Measurements from ENCODE around the gene TRPT1.

TRPT1 gene

GRCh38 chr11:64209563-64209843 lies 16.5 kb downstream of the TRPT1 start:
- no peak for DNase-seq (ENCODE audit: low read depth in 2 of 3, low spot score in 2 of 3)

GRCh38 chr11:64208796-64209562 lies 17.0 kb downstream of the TRPT1 start:
- DNase-seq (ENCODE audit: low read depth in 2 of 3, low spot score in 2 of 3) = no peak

- no peak for DNase-seq (ENCODE audit: low read depth in 2 of 3, low spot score in 2 of 3)
Observed at GRCh38 chr11:64208086-64208795, 17.7 kb downstream of the TRPT1 start.

GRCh38 chr11:64207256-64208085 lies 18.5 kb downstream of the TRPT1 start:
- peak in 2 of 3 experiments; percentile 61 to 79 for DNase-seq (ENCODE audit: low read depth in 2 of 3, low spot score in 2 of 3)

- DNase-seq (ENCODE audit: low read depth in 2 of 3, low spot score in 2 of 3) = peak in 2 of 3 experiments; percentile 52 to 63
Observed at GRCh38 chr11:64206457-64207255, 19.3 kb downstream of the TRPT1 start, which contains the start of gene FERMT3. Gene FERMT3 (plus strand): TSS chr11:64206721. CDS start chr11:64207365, 644 bp downstream.

- DNase-seq (ENCODE audit: low read depth in 2 of 3, low spot score in 2 of 3) = no peak
Observed at GRCh38 chr11:64204464-64204989, 21.5 kb downstream of the TRPT1 start.

GRCh38 chr11:64204080-64204440 lies 21.9 kb downstream of the TRPT1 start:
- no peak for DNase-seq (ENCODE audit: low read depth in 2 of 3, low spot score in 2 of 3)

GRCh38 chr11:64203421-64204079 lies 22.4 kb downstream of the TRPT1 start:
- DNase-seq (ENCODE audit: low read depth in 2 of 3, low spot score in 2 of 3) = no peak

- no peak for DNase-seq (ENCODE audit: low read depth in 2 of 3, low spot score in 2 of 3)
Observed at GRCh38 chr11:64202992-64203391, 23.0 kb downstream of the TRPT1 start.

GRCh38 chr11:64201543-64201942 lies 24.4 kb downstream of the TRPT1 start:
- no peak for DNase-seq (ENCODE audit: low read depth in 2 of 3, low spot score in 2 of 3)

- no peak for DNase-seq (ENCODE audit: low read depth in 2 of 3, low spot score in 2 of 3)
Observed at GRCh38 chr11:64198511-64198910, 27.5 kb downstream of the TRPT1 start.

- DNase-seq (ENCODE audit: low read depth in 2 of 3, low spot score in 2 of 3) = no peak
Observed at GRCh38 chr11:64196626-64197025, 29.4 kb downstream of the TRPT1 start.

- no peak for DNase-seq (ENCODE audit: low read depth in 2 of 3, low spot score in 2 of 3)
Observed at GRCh38 chr11:64192434-64192833, 33.6 kb downstream of the TRPT1 start.

GRCh38 chr11:64186492-64187165 lies 39.4 kb downstream of the TRPT1 start:
- peak; percentile 31 to 45 (median 33) for DNase-seq (ENCODE audit: low read depth in 2 of 3, low spot score in 2 of 3)

GRCh38 chr11:64185693-64186491 lies 40.1 kb downstream of the TRPT1 start, which contains the start of gene STIP1:
Gene STIP1 (plus strand): TSS chr11:64186171. CDS start chr11:64186262, 91 bp downstream.
- peak; percentile 89 to 97 (median 96) for DNase-seq (ENCODE audit: low read depth in 2 of 3, low spot score in 2 of 3)

GRCh38 chr11:64185175-64185692 lies 40.8 kb downstream of the TRPT1 start:
- peak in 1 of 3 experiments; percentile 16 for DNase-seq (ENCODE audit: low read depth in 2 of 3, low spot score in 2 of 3)

GRCh38 chr11:64183890-64184289 lies 42.1 kb downstream of the TRPT1 start:
- DNase-seq (ENCODE audit: low read depth in 2 of 3, low spot score in 2 of 3) = no peak

Measured in activated CD8-positive, alpha-beta memory T cell treated with anti-CD3 and anti-CD28 coated beads for 48 hours (primary cell).